Hypothalamus (tissue), 51 donors: ENCODE data around the gene ZNF536.
A peak's percentile ranks its signal among the peaks of the same experiment; 100 is the strongest.
"Not testable (repeated sequence)": the region's sequence is repeated elsewhere in the genome, so short reads cannot be mapped to it uniquely, and the experiment has no call there.

Experiments used
- DNase-seq, 51 donors: peaks; one replicate each; lab custom pipeline; 2025; lab: John Stamatoyannopoulos, UW

ZNF536 gene

DNA sequence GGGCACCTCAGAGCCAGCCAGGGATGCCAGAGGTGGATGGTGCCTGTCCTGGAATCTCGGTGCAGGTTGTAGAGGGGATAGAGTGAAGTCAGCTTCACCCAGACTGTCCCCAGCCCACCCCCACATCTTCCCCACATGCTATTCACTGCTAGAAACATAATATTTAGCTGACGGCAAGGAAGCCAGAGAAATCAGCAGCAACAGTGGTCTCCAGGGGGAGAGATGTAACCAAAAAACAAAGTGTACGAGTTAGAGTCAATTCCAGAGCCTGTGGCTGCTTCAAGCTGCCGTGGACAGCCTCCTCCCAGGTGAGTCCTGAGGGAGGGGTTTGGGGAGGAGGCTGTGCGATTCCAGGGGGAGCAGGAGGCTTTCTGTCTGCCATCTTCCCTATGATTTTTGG lies 97.6 kb downstream of the ZNF536 start:
- no peak for DNase-seq

DNA sequence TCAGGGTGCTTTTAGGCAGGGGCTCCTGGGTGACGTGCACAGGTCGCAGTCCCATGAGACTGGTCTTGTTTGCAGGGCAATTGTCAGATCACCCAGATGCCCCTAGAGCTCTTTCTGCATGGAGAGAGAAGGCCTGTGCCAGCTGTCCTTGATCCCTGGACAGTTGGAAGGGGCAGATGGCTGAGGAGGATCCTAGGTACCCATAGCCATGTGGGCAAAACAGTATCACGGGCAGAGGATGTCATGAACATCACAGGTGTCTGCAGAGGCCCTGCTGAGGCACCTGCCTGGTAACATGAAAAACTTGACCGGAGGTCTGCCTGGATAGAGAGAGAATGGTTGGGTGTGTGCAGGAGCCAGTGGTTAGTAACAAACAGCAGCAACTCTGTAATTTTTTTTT lies 99.3 kb downstream of the ZNF536 start:
- no peak for DNase-seq

DNA sequence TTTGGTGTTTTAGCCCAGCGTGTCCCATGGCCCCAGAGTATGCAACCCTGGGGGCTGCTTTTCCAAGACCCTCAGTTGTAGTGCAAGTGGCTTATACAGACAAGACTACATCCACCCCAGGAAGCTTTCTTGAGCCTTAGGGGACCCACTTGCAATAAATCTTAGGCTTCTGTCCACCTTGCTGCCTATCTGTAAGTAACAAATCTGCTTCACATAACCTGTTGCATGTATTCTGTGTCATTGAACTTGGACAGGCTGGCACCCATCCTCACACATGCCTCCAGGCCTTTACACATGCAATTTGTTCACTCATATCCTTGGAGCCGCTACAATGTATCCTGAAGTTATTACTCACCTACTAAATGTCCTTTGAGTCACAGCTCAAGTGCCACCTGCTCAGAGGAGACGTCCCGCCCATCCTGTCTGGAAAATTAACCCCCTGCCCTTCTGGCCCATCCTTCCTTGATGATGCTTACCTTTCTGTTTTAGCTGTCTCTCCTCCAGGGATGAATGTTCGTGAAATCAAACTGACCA lies 101.2 kb downstream of the ZNF536 start:
- DNase-seq = no peak

GRCh38 chr19:30476997-30477396 lies 104.8 kb downstream of the ZNF536 start:
- DNase-seq = no peak

- DNase-seq = no peak
These were observed 107.0 kb downstream of the ZNF536 start for GRCh38 chr19:30479231-30479630.

GRCh38 chr19:30480097-30480496 lies 107.9 kb downstream of the ZNF536 start:
- DNase-seq = no peak

GRCh38 chr19:30481063-30481462 lies 108.9 kb downstream of the ZNF536 start:
- no peak for DNase-seq

DNA sequence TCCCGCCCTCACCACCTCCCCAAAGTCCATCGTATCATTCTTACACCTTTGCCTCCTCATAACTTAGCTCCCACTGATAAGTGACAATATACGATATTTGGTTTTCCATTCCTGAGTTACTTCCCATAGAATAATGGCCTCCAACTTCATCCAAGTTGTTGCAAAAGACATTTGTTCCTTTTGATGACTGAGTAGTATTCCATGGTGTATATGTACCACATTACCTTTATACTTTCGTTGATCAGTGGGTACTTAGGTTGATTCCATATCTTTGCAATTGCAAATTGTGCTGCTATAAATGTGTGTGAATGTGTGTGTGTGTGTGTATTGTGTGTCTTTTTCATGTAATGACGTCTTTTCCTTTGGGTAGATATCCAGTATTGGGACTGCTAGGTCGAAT lies 109.6 kb downstream of the ZNF536 start:
- DNase-seq = no peak

DNA sequence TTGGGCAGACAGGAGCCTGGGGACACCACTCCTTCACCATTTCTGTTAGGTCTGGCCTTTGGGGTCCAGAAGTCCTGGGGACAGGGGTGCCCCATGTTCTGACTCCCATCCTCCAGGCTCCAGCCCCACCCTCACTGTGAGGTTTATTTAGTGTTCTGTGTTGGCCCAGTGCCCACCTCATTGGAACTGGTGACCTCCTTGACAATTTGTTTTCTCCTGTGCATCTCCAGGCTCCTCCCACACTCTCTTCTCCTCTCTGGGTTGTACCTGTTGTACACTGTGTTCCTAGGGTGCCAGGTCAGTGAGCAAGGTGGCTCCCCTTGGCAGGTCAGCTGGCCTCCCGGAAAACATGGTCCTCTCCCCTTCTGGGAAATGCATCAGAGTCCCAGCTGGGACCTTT lies 110.8 kb downstream of the ZNF536 start:
- DNase-seq = no peak

- DNase-seq = not testable (repeated sequence)
These were observed 114.1 kb downstream of the ZNF536 start for GRCh38 chr19:30486250-30486649.

DNA sequence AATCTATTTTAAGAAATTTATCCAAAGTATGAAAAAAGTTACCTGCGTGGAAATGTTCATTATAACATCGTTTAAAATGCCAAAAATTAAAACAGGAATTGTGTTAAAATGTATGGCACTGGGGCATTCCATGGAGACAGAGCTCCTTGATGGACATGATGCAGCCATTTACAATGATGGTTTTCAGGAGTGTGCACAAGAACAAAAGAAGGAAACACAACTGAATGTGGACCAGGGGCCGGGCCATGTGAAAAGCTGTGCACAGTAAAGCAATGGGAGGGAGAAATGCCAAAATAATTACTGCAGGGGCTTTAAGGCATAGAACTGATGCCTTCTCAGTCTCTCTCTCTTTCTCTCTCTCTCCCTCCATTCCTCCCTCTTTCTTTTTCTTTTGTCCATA lies 115.0 kb downstream of the ZNF536 start:
- DNase-seq = no peak

- no peak for DNase-seq
These were observed 116.0 kb downstream of the ZNF536 start for GRCh38 chr19:30488191-30488590.

- DNase-seq = no peak
These were observed 118.6 kb downstream of the ZNF536 start for GRCh38 chr19:30490760-30491159.

DNA sequence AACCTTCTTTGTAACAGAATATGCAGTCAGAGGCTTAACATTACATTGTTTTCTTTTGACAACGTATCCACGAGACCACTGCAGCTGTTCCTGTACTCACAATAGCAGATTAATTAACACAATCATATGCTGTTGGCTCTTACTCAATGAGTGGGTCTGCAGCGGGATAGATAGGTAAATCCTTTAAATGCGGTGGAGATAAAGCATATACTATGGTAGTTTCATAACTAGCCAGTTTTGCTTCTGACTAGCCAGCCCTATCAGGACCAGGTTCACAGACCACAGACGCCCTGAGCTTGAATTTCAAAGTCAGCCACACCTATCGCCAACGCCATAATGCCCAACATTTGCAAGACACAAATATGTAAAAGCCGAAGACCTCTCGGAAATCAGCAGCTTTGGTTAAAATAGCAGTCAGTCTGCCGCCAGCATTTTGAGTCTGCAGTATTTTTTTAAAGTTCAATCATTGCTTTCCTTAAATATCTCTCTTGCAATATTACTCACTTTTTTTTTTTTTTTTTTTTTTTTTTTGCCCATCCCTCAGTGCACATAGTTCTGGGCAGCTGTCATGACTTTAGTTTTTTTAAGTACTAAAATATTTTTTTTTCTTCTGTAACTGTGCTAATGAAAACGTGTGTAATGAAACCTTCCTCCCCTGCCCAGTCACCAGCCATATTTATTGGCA lies 120.5 kb downstream of the ZNF536 start:
- no peak for DNase-seq

DNA sequence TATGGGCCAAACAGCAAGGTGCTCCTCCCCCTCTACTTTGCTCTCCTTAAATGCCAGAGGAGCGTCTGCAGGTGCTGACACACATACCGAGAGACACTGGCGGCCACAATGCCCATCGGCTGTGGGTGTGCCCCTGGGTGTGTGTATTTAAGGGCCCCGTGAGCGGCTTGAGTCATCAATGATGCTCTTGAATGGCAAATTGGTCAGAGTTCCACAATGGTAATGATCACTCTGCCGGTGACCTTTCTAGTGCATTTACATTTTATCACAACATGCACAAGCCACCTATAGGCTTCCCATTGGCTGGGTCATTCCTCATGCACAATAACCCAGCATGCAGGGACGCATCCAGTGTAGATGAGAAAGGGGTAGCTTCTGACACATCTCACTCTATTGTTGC lies 124.8 kb downstream of the ZNF536 start:
- no peak for DNase-seq

- DNase-seq = not testable (repeated sequence)
These were observed 125.9 kb downstream of the ZNF536 start for GRCh38 chr19:30498085-30498484.

GRCh38 chr19:30498707-30499106 lies 126.5 kb downstream of the ZNF536 start:
- peak in 26 of 51 donors; percentile 3 to 60 (median 12) for DNase-seq

DNA sequence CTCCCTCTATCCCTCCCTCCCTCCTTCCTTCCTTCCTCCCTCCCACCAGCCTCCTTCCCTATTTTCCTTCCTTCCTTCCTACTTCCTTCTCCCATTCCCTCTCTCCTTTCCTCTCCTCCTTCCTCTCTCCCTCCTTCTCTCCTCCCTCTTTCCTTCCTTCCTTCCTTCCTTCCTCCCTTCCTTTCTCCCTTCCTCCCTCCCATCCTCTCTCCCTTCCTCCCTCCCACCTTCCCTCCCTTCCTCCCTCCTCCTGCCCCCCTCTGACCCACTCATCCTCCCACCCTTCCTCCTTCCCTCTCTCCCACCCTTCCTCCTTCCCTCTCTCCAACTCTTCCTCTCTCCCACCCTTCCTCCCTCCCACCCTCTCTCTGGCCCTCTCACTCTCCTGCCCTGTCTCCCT lies 132.1 kb downstream of the ZNF536 start:
- DNase-seq = no peak

GRCh38 chr19:30512176-30513081 lies 140.2 kb downstream of the ZNF536 start:
- DNase-seq = no peak

DNA sequence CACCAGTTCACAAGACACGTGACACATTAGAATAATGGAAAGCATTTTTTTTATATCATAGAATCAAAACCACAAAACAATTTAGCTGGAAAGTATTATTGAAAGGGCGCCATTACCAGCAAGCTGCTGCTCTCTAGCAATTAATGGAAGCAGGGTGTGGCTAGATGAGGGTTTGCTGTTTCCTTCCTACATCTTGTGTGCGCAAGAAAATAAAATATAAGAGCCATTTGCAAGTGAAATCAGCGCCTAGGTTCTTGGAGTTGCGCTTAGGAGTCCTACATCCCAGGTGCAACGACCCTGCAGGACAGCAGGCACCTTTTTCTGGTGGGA lies 140.9 kb downstream of the ZNF536 start:
- DNase-seq = no peak

DNA sequence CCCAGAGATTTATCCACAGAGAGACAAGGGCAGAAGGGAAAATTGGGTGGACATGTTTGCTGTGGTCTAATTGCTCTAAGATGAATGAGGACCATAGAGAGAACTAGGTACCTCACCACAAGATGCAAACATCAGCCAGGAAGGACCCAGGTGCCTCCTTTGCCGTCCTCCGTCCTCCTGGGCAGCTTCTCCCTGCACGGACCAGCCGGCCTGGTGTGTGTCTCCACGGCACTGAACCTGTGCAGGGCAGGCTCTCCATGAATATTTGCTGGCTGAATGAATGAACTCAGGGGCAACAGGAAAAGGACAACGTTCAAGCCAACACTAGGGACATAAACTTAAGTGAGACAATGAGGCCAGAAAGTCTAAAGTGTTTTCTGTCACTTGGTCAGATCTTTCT lies 143.9 kb downstream of the ZNF536 start:
- DNase-seq = no peak

GRCh38 chr19:30516531-30516930 lies 144.3 kb downstream of the ZNF536 start:
- DNase-seq = no peak
